IMR-90 (cell line): ENCODE results near the gene PYCARD. TPM values are rescaled to one million over a fixed set of nuclear protein-coding genes. Genes with fewer than 3 reads are reported as not detected.

ENCODE experiments used
- ATAC-seq: fragments of 200-7000 bp; cut with Tn5 transposase; 2 replicates; pipeline ENCODE4 v1.9.1; 2020; ENCODE audit warnings: low read depth, mild to moderate bottlenecking, moderate library complexity
- BruUV-seq: library from RNA; stranded (reverse); fragments of 400-500 nt; replicated peaks from 2 replicates; lab custom pipeline; 2021; lab: Mats Ljungman, UMichigan
- CTCF ChIA-PET: fragments of 300-600 bp; formaldehyde crosslinking; extraction: SDS; loops from one replicate; lab custom pipeline; 2021; ENCODE audit warnings: antibody characterized with exemption; lab: Yijun Ruan, JAX
- POLR2A ChIA-PET: fragments of 300-600 bp; sonication (Branson Sonifier 250); formaldehyde crosslinking; loops from one replicate; lab custom pipeline; 2022; ENCODE audit warnings: antibody characterized with exemption; ENCODE audit not compliant: unreplicated experiment; lab: Charles Lee
- DNase-seq: peaks from one replicate; pipeline ENCODE4 v3.0.0; 2013
- H2AFZ ChIP-seq: replicated peaks from 2 replicates; pipeline ENCODE3; 2013; ENCODE audit warnings: low read length, mild to moderate bottlenecking; ENCODE audit not compliant: poor library complexity
- H2AK5ac ChIP-seq: 2 replicates; pipeline ENCODE4 v1.6.1; 2013; ENCODE audit warnings: low read depth, low read length, inconsistent platforms
- H2AK9ac ChIP-seq: replicated peaks from 2 replicates; pipeline ENCODE3; 2013; ENCODE audit warnings: mild to moderate bottlenecking, low read depth, low read length, moderate library complexity; ENCODE audit not compliant: poor library complexity
- H2BK120ac ChIP-seq: 2 replicates; pipeline ENCODE4 v1.6.1; 2013; ENCODE audit warnings: low read depth, low read length, inconsistent platforms
- H2BK15ac ChIP-seq: 3 replicates; pipeline ENCODE4 v1.6.1; 2013; ENCODE audit warnings: low read depth, low read length, inconsistent platforms
- H2BK20ac ChIP-seq: 2 replicates; pipeline ENCODE4 v1.6.1; 2013; ENCODE audit warnings: low read depth, mild to moderate bottlenecking, inconsistent platforms, low read length, moderate library complexity
- H2BK5ac ChIP-seq: 2 replicates; pipeline ENCODE4 v1.6.1; 2013; ENCODE audit warnings: mild to moderate bottlenecking, low read depth, low read length, inconsistent platforms; ENCODE audit not compliant: poor library complexity, severe bottlenecking
- H3K14ac ChIP-seq: replicated peaks from 2 replicates; pipeline ENCODE4 v1.6.1; 2013; ENCODE audit warnings: low read depth, low read length, inconsistent platforms
- H3K18ac ChIP-seq: 2 replicates; pipeline ENCODE4 v1.6.1; 2013; ENCODE audit warnings: low read depth, low read length, control low read depth
- H3K23ac ChIP-seq: 2 replicates; pipeline ENCODE4 v1.6.1; 2013; ENCODE audit warnings: low read depth, low read length, inconsistent platforms
- H3K27ac ChIP-seq: 2 replicates; pipeline ENCODE4 v1.5.1; 2013; ENCODE audit warnings: mild to moderate bottlenecking, control low read depth, low read length; ENCODE audit not compliant: insufficient read depth
- H3K27me3 ChIP-seq: 2 replicates; pipeline ENCODE4 v1.6.1; 2013; ENCODE audit warnings: low read length; ENCODE audit not compliant: control insufficient read depth, insufficient read depth
- H3K36me3 ChIP-seq: 2 replicates; pipeline ENCODE4 v1.6.1; 2013; ENCODE audit warnings: low read length, mixed read lengths; ENCODE audit not compliant: control insufficient read depth, insufficient read depth
- H3K4ac ChIP-seq: 2 replicates; pipeline ENCODE4 v1.6.1; 2013; ENCODE audit warnings: low read depth, low read length, inconsistent platforms
- H3K4me1 ChIP-seq: 2 replicates; pipeline ENCODE4 v1.6.1; 2013; ENCODE audit warnings: low read length, mixed read lengths; ENCODE audit not compliant: control insufficient read depth, insufficient read depth
- H3K4me2 ChIP-seq: 2 replicates; pipeline ENCODE4 v1.6.1; 2013; ENCODE audit warnings: low read depth, mild to moderate bottlenecking, control low read depth, low read length, moderate library complexity
- H3K4me3 ChIP-seq: 2 replicates; pipeline ENCODE4 v1.5.1; 2013; ENCODE audit warnings: low read depth, mild to moderate bottlenecking, control low read depth, low read length, moderate library complexity; ENCODE audit not compliant: insufficient read depth
- H3K56ac ChIP-seq: 2 replicates; pipeline ENCODE4 v1.6.1; 2013; ENCODE audit warnings: low read length, inconsistent platforms; ENCODE audit not compliant: insufficient read depth; ENCODE audit errors: extremely low read depth
- H3K79me1 ChIP-seq, 2 experiments: 2 replicates each; pipeline ENCODE4 v1.6.1; 2013; ENCODE audit warnings: low read length in 2 of 2, inconsistent platforms in 1 of 2, low read depth in 1 of 2
- H3K9ac ChIP-seq: 2 replicates; pipeline ENCODE4 v1.6.1; 2013; ENCODE audit warnings: low read depth, low read length, control low read depth
- H3K9me1 ChIP-seq: 2 replicates; pipeline ENCODE4 v1.6.1; 2013; ENCODE audit warnings: low read length, inconsistent platforms; ENCODE audit not compliant: insufficient read depth
- H3K9me3 ChIP-seq: 2 replicates; pipeline ENCODE4 v1.6.1; 2013; ENCODE audit warnings: low read length; ENCODE audit not compliant: control insufficient read depth, insufficient read depth
- H4K20me1 ChIP-seq: 2 replicates; pipeline ENCODE4 v1.6.1; 2013; ENCODE audit warnings: low read length, inconsistent platforms; ENCODE audit not compliant: insufficient read depth
- H4K5ac ChIP-seq: 2 replicates; pipeline ENCODE4 v1.6.1; 2013; ENCODE audit warnings: mild to moderate bottlenecking, low read depth, low read length, control low read depth
- H4K8ac ChIP-seq, 2 experiments: 2 replicates each; pipeline ENCODE4 v1.6.1; 2013; ENCODE audit warnings: low read depth in 2 of 2, low read length in 2 of 2, control low read depth in 1 of 2, inconsistent platforms in 1 of 2
- H4K91ac ChIP-seq: 2 replicates; pipeline ENCODE4 v1.6.1; 2013; ENCODE audit warnings: low read depth, low read length, inconsistent platforms; ENCODE audit not compliant: insufficient read depth
- CEBPB ChIP-seq: IDR thresholded peaks from 2 replicates; pipeline ENCODE4 v1.6.1; 2012; ENCODE audit warnings: low read depth, low read length, improper control_type of control experiment
- CHD1 ChIP-seq: IDR thresholded peaks from 2 replicates; pipeline ENCODE4 v1.6.1; 2012; ENCODE audit warnings: low read depth, low read length, improper control_type of control experiment
- ELK1 ChIP-seq: fragments of 150-350 bp; IDR thresholded peaks from 2 replicates; pipeline ENCODE4 v1.6.1; 2016; ENCODE audit warnings: low read depth, mild to moderate bottlenecking, low read length, moderate library complexity, borderline replicate concordance
- FOS ChIP-seq: fragments of 150-350 bp; IDR thresholded peaks from 2 replicates; pipeline ENCODE4 v1.6.1; 2016; ENCODE audit warnings: low read depth, low read length
- MAFK ChIP-seq: IDR thresholded peaks from 2 replicates; pipeline ENCODE4 v1.6.1; 2012; ENCODE audit warnings: low read depth, low read length, improper control_type of control experiment
- MAZ ChIP-seq: IDR thresholded peaks from 2 replicates; pipeline ENCODE4 v1.6.1; 2012; ENCODE audit warnings: low read depth, mild to moderate bottlenecking, low read length, improper control_type of control experiment, moderate library complexity, borderline replicate concordance
- MXI1 ChIP-seq: IDR thresholded peaks from 2 replicates; pipeline ENCODE4 v1.6.1; 2012; ENCODE audit warnings: low read depth, mild to moderate bottlenecking, low read length, moderate library complexity, borderline replicate concordance
- POLR2A ChIP-seq: IDR thresholded peaks from 2 replicates; pipeline ENCODE4 v1.6.1; 2012; ENCODE audit warnings: mild to moderate bottlenecking, low read depth, low read length
- RAD21 ChIP-seq: IDR thresholded peaks from 2 replicates; pipeline ENCODE4 v1.6.1; 2012; ENCODE audit warnings: low read length, improper control_type of control experiment
- RCOR1 ChIP-seq: IDR thresholded peaks from 2 replicates; pipeline ENCODE4 v1.6.1; 2012; ENCODE audit warnings: mild to moderate bottlenecking, low read length, improper control_type of control experiment; ENCODE audit not compliant: insufficient replicate concordance
- RFX5 ChIP-seq: IDR thresholded peaks from 2 replicates; pipeline ENCODE4 v1.8.0; 2012; ENCODE audit warnings: low read depth, mild to moderate bottlenecking, low read length, moderate library complexity
- SMC3 ChIP-seq: fragments of 150-350 bp; IDR thresholded peaks from 2 replicates; pipeline ENCODE4 v1.6.1; 2016; ENCODE audit warnings: low read depth, mild to moderate bottlenecking, antibody characterized with exemption, low read length, moderate library complexity
- WGBS, 2 experiments: methylation state at CpG; one replicate each; pipeline versions ENCODE4 v1.1.5 to v1.1.7; 2013; ENCODE audit warnings: missing lambda C conversion rate in 2 of 2; ENCODE audit not compliant: insufficient read length in 1 of 2; ENCODE audit errors: extremely low coverage in 2 of 2; 5-methylcytosine and 5-hydroxymethylcytosine counted together
- dilution Hi-C: fragments of 300-500 bp; cut with HindIII; formaldehyde crosslinking; loops from one replicate; pipeline ENCODE4 v1.14.3; 2018; ENCODE audit warnings: low sequenced_read_pairs; ENCODE audit not compliant: unreplicated experiment
- in situ Hi-C: fragments of 300-500 bp; cut with MboI; formaldehyde crosslinking; loops from 3 replicates; pipeline ENCODE4 v1.14.3; 2019; ENCODE audit warnings: low sequenced_read_pairs, inconsistent platforms, mixed read lengths
- intact Hi-C: fragments of 100-400 bp; cut with micrococcal nuclease; formaldehyde crosslinking; loops from 2 replicates; pipeline ENCODE4 v1.10.0; 2022
- polyA plus RNA-seq, 3 experiments: library from polyadenylated mRNA; depleted of rRNA; stranded (reverse); fragments of >200 nt; gene quantifications; 2 replicates each; pipeline ENCODE4 v1.2.3, GENCODE V29; 2012; ENCODE audit warnings: low replicate concordance in 1 of 3
- total RNA-seq: library from RNA; depleted of rRNA; stranded (reverse); fragments of >200 nt; gene quantifications from 2 replicates; pipeline ENCODE4 v1.2.3, GENCODE V29; 2012
- TF ChIP-seq, protein P1 (sequence below): fragments of 150-350 bp; IDR thresholded peaks from 2 replicates; pipeline ENCODE4 v1.6.1; 2017; ENCODE audit warnings: mild to moderate bottlenecking, antibody characterized with exemption, low read length, low read depth

Gene PYCARD
- total and polyA plus RNA-seq, 2 of the 4 experiments (the other 2 are of a cell fraction): 10.2 to 20.5 TPM

DNA sequence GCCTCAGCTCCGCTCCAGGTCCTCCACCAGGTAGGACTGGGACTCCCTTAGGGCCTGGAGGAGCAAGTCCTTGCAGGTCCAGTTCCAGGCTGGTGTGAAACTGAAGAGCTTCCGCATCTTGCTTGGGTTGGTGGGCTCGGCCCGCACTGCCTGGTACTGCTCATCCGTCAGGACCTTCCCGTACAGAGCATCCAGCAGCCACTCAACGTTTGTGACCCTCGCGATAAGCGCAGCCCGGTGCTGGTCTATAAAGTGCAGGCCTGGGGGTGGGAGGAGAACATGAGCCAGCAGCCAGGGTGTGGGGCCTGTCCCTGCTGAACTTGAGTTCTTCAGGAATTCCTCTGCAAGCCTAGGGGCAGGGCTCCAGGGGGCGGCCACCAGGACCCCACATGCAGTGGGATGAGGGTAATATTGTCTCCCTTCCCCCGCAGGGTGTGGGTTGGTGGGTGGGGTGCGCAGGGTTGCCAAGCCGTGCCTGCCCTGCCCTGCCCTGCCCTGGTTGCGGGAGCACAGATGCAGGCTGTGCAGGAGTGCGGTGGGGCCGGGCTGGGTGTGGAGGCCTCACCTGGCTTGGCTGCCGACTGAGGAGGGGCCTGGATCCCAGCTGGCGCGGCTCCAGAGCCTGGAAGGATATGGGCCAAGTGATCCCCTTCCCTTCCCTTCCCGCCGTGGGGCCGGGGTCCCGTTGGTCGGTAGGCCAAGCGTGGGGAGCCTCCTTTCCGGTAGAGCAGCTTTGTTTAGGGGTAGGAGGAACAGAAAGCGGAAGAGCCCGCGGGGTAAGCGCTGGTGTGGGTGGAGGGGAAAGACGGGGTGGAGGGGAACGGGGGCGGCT, 762 bp downstream of the PYCARD start (continued):
- no peak for TF ChIP-seq MAFK

GRCh38 chr16:31200821-31201568, 1.6 kb downstream of the PYCARD start:
- ChIA-PET CTCF (no interaction called here), POLR2A (interaction anchor here (1.5 kb wide), 1 partner anchor 21 kb away, joined by 5 read pairs; the partner anchor contains the start of gene FUS)
- no peak overlapping the region for H3K14ac ChIP-seq
- H2BK20ac ChIP-seq: no peak overlapping the region
- intact Hi-C loops: loop anchor here (2.0 kb wide), 2 partner anchors 182 to 242 kb away; partner anchors contain the start of gene ZNF843
- H4K20me1 ChIP-seq: peaks cover 46% of the 10 kb centered on the region
- peaks cover 24% of the 10 kb centered on the region for H3K36me3 ChIP-seq
- H3K9ac ChIP-seq: no peak overlapping the region
- H3K79me1 ChIP-seq: peaks cover 8 to 9% of the 10 kb centered on the region in 2 experiments; a peak in 2 of 4 replicates
- H3K4ac ChIP-seq: no peak overlapping the region
- ATAC-seq: peak; percentile 5
- H3K18ac ChIP-seq: no peak overlapping the region
- no peak overlapping the region for H3K4me2 ChIP-seq
- H4K5ac ChIP-seq: no peak overlapping the region
- in situ Hi-C loops: no loop called here
- no peaks in the 10 kb centered on the region for H3K9me3 ChIP-seq
- no peak overlapping the region for H2BK120ac ChIP-seq
- no TSS peak for BruUV-seq
- H2BK5ac ChIP-seq: no peak overlapping the region
- no peak overlapping the region; the same call in 1 of the 2 replicates for H2AK5ac ChIP-seq
- H2BK15ac ChIP-seq: no peak overlapping the region
- peaks cover 4% of the 10 kb centered on the region; the same call in 1 of the 2 replicates for H3K4me1 ChIP-seq
- no peak for DNase-seq
- no peak overlapping the region for H3K56ac ChIP-seq
- WGBS, 2 experiments: 85% methylated on average over 3 of the region's 8 CpGs; no CpG with 5 or more reads in 1 of the 2 experiments
- H3K23ac ChIP-seq: no peak overlapping the region
- H3K27me3 ChIP-seq: peaks cover 3% of the 10 kb centered on the region; the same call in 1 of the 2 replicates
- H2AK9ac ChIP-seq: peak overlapping the region; percentile 85
- no peak overlapping the region for H2AFZ ChIP-seq
- no peak overlapping the region for H3K27ac ChIP-seq
- no peak overlapping the region for H3K4me3 ChIP-seq
- H4K8ac ChIP-seq: no peak overlapping the region
- H3K9me1 ChIP-seq: peaks cover 8% of the 10 kb centered on the region; the same call in 1 of the 2 replicates
- dilution Hi-C loops: no loop called here
- H4K91ac ChIP-seq: no peak overlapping the region
- TF ChIP-seq MXI1 (no peak), RFX5 (no peak), RCOR1 (no peak), FOS (no peak), POLR2A (no peak; the same call in 1 of the 2 replicates), CEBPB (no peak), ELK1 (no peak), RAD21 (no peak), CHD1 (no peak), SMC3 (0 out of 2 replicates have a peak, but pooled peaks have one; percentile 20), MAZ (no peak)
- TF ChIP-seq, protein P1, sequence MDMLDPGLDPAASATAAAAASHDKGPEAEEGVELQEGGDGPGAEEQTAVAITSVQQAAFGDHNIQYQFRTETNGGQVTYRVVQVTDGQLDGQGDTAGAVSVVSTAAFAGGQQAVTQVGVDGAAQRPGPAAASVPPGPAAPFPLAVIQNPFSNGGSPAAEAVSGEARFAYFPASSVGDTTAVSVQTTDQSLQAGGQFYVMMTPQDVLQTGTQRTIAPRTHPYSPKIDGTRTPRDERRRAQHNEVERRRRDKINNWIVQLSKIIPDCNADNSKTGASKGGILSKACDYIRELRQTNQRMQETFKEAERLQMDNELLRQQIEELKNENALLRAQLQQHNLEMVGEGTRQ: no peak
